A673 (cell line): ENCODE results near the gene HOXB13. TPM values are rescaled to one million over a fixed set of nuclear protein-coding genes. Genes with fewer than 3 reads are reported as not detected.

Source experiments
- BruUV-seq: library from RNA; stranded (reverse); fragments of 400-500 nt; replicated peaks from 2 replicates; lab custom pipeline; 2021; lab: Mats Ljungman, UMichigan
- CTCF ChIA-PET: fragments of 300-600 bp; sonication (Branson Sonifier 250); formaldehyde crosslinking; loops from one replicate; lab custom pipeline; 2022; ENCODE audit warnings: antibody characterized with exemption; lab: Charles Lee
- POLR2A ChIA-PET: fragments of 300-600 bp; sonication (Branson Sonifier 250); formaldehyde crosslinking; loops from one replicate; lab custom pipeline; 2022; ENCODE audit warnings: antibody characterized with exemption; ENCODE audit not compliant: low non-redundant PET; lab: Charles Lee
- DNase-seq: peaks from one replicate; pipeline ENCODE4 v3.0.0-alpha.2; 2015; ENCODE audit warnings: low spot score
- H3K27ac ChIP-seq: fragments of 200-600 bp; sonication (generic); 2 replicates; pipeline ENCODE4 v1.5.1; 2016; ENCODE audit warnings: mixed run types, low read depth, mild to moderate bottlenecking, mixed read lengths, antibody characterized with exemption, low read length; ENCODE audit not compliant: poor library complexity, severe bottlenecking
- H3K27me3 ChIP-seq: fragments of 200-600 bp; sonication (generic); replicated peaks from 2 replicates; pipeline ENCODE4 v1.6.1; 2017; ENCODE audit warnings: mixed run types, low read depth, mild to moderate bottlenecking, mixed read lengths, antibody characterized with exemption, low read length; ENCODE audit not compliant: insufficient read depth, poor library complexity
- H3K36me3 ChIP-seq: fragments of 200-600 bp; sonication (generic); 2 replicates; pipeline ENCODE4 v1.6.1; 2016; ENCODE audit warnings: mixed run types, mild to moderate bottlenecking, mixed read lengths, antibody characterized with exemption, low read length; ENCODE audit not compliant: insufficient read depth, poor library complexity, severe bottlenecking
- H3K4me1 ChIP-seq: fragments of 200-600 bp; sonication (generic); 2 replicates; pipeline ENCODE4 v1.6.1; 2017; ENCODE audit warnings: mixed run types, mild to moderate bottlenecking, mixed read lengths, antibody characterized with exemption, low read length; ENCODE audit not compliant: insufficient read depth, poor library complexity, severe bottlenecking
- H3K4me3 ChIP-seq: fragments of 200-600 bp; sonication (generic); 2 replicates; pipeline ENCODE4 v1.5.1; 2016; ENCODE audit warnings: low read depth, mixed run types, mild to moderate bottlenecking, mixed read lengths, low read length; ENCODE audit not compliant: poor library complexity, severe bottlenecking
- H3K9me3 ChIP-seq: fragments of 200-600 bp; sonication (generic); 2 replicates; pipeline ENCODE4 v1.6.1; 2016; ENCODE audit warnings: mixed run types, low read depth, mild to moderate bottlenecking, mixed read lengths, antibody characterized with exemption, low read length; ENCODE audit not compliant: poor library complexity, severe bottlenecking
- EZH2 ChIP-seq: fragments of 200-600 bp; sonication (generic); IDR thresholded peaks from 2 replicates; pipeline ENCODE4 v1.6.1; 2017; ENCODE audit warnings: borderline replicate concordance, low read depth, mild to moderate bottlenecking, mixed read lengths, antibody characterized with exemption, low read length; ENCODE audit not compliant: poor library complexity, severe bottlenecking
- intact Hi-C: fragments of 100-400 bp; cut with micrococcal nuclease; formaldehyde crosslinking; loops from one replicate; pipeline ENCODE4 v1.10.0; 2022; ENCODE audit not compliant: unreplicated experiment
- total RNA-seq: library from RNA; stranded (reverse); gene quantifications from 2 replicates; pipeline ENCODE4 v1.2.3, GENCODE V29; 2021
- TF ChIP-seq, protein P1 (sequence below): fragments of 300-800, 200-600 bp; sonication (generic); conservative IDR thresholded peaks from 2 replicates; pipeline ENCODE4 v1.5.1; 2017; ENCODE audit warnings: low read depth, mild to moderate bottlenecking, antibody characterized with exemption, low read length, moderate library complexity, mixed read lengths

The HOXB13 gene
- total RNA-seq, 1 experiment from 2014 or later: 11.7 TPM

- POLR2A ChIA-PET: no interaction called here
- peak overlapping the region; percentile 97 for H3K27ac ChIP-seq
Measured at GRCh38 chr17:48727415-48728175, 955 bp downstream of the HOXB13 start.

DNA sequence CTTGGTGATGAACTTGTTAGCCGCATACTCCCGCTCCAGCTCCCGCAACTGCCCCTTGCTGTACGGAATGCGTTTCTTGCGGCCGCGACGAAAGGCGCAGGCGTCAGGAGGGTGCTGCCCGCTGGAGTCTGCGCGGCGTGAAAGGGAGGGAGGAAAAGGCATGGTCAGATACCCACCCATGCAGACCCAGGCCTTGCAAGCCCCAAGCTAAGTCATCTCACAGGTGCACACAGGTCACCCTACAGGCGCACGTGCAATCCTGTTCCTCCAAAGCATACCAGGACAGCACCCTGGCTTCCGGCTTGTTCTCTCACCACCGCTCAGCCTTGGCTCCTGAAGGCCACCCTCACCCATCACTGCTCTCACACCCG, 1.6 kb downstream of the HOXB13 start:
- Histone ChIP-seq H3K9me3 (no peaks in the 10 kb centered on the region), H3K4me1 (peaks cover 38% of the 10 kb centered on the region), H3K36me3 (no peaks in the 10 kb centered on the region), H3K27me3 (no peaks in the 10 kb centered on the region), H3K27ac (peak overlapping the region; percentile 97), H3K4me3 (peak overlapping the region; percentile 73)
- DNase-seq: no peak
- intact Hi-C loops: no loop called here
- ChIA-PET POLR2A (no interaction called here), CTCF (interaction anchor here (5.2 kb wide), 1 partner anchor 64 kb away, joined by 34 read pairs; no protein-coding TSS in a partner anchor)
- no peak for TF ChIP-seq EZH2
- TF ChIP-seq, protein P1, sequence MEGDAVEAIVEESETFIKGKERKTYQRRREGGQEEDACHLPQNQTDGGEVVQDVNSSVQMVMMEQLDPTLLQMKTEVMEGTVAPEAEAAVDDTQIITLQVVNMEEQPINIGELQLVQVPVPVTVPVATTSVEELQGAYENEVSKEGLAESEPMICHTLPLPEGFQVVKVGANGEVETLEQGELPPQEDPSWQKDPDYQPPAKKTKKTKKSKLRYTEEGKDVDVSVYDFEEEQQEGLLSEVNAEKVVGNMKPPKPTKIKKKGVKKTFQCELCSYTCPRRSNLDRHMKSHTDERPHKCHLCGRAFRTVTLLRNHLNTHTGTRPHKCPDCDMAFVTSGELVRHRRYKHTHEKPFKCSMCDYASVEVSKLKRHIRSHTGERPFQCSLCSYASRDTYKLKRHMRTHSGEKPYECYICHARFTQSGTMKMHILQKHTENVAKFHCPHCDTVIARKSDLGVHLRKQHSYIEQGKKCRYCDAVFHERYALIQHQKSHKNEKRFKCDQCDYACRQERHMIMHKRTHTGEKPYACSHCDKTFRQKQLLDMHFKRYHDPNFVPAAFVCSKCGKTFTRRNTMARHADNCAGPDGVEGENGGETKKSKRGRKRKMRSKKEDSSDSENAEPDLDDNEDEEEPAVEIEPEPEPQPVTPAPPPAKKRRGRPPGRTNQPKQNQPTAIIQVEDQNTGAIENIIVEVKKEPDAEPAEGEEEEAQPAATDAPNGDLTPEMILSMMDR: no peak
- BruUV-seq: no TSS peak

More at GRCh38 chr17:48727415-48728175, 955 bp downstream of the HOXB13 start:
- CTCF ChIA-PET: interaction anchor here (0.5 to 1.9 kb wide), 3 partner anchors 63 to 151 kb away, joined by 3 to 16 read pairs (median 5); no protein-coding TSS in a partner anchor
- no peak for DNase-seq
- intact Hi-C loops: no loop called here
- TF ChIP-seq EZH2: no peak
- TF ChIP-seq, protein P1: no peak
- Histone ChIP-seq H3K27me3 (no peaks in the 10 kb centered on the region), H3K4me1 (peaks cover 38% of the 10 kb centered on the region), H3K4me3 (peak overlapping the region; percentile 73), H3K9me3 (no peaks in the 10 kb centered on the region), H3K36me3 (no peaks in the 10 kb centered on the region)
- BruUV-seq: no TSS peak

- Histone ChIP-seq H3K4me1 (peaks cover 38% of the 10 kb centered on the region), H3K4me3 (no peak overlapping the region), H3K9me3 (no peaks in the 10 kb centered on the region), H3K27me3 (no peaks in the 10 kb centered on the region), H3K27ac (peak overlapping the region; percentile 24), H3K36me3 (no peaks in the 10 kb centered on the region)
- DNase-seq: no peak
- BruUV-seq: no TSS peak
- intact Hi-C loops: no loop called here
- ChIA-PET CTCF (interaction anchor here (4.0 to 5.2 kb wide), 2 partner anchors 65 to 153 kb away, joined by 34 to 37 read pairs; no protein-coding TSS in a partner anchor), POLR2A (interaction anchor here (0.6 kb wide), 1 partner anchor 8 kb away, joined by 7 read pairs; no protein-coding TSS in a partner anchor)
- TF ChIP-seq EZH2: no peak
Measured at GRCh38 chr17:48726114-48726915, 2.2 kb downstream of the HOXB13 start.
